ENCODE results near the gene RPL19. TPM values are rescaled to one million over a fixed set of nuclear protein-coding genes. Genes with fewer than 3 reads are reported as not detected.

RPL19 gene
- total RNA-seq, 1 donor from 2014 or later = 3,324 TPM

GRCh38 chr17:39164675-39165143 lies 35.4 kb upstream of the RPL19 start:
- H3K4me1 Mint-ChIP-seq = peaks cover 23% of the 10 kb centered on the region
- H3K9me3 Mint-ChIP-seq = no peaks in the 10 kb centered on the region
- DNase-seq = peak; percentile 64
- POLR2A ChIA-PET = interaction anchor here (0.6 to 3.6 kb wide), 15 partner anchors 9 to 339 kb away, joined by 3 to 29 read pairs (median 5); partner anchors contain the start of genes CWC25, FBXL20, LASP1 and MED1
- H3K27me3 Mint-ChIP-seq = peaks cover 26% of the 10 kb centered on the region
- CTCF ChIA-PET = interaction anchor here (0.6 to 5.6 kb wide), 20 partner anchors 11 to 719 kb away, joined by 3 to 48 read pairs (median 4); partner anchors contain the start of genes FBXO47 and RPL19
- H3K4me3 Mint-ChIP-seq = peak overlapping the region; percentile 89
- ATAC-seq (ENCODE audit: low read depth) = peak; percentile 95
- intact Hi-C loops (cut with micrococcal nuclease) = loop anchor here (1.0 to 2.0 kb wide), 4 partner anchors 10 to 80 kb away; partner anchors contain the start of gene RPL19
- no peak for TF ChIP-seq CTCF (IDR thresholded peaks at IDR 0.05)
- peaks cover 3% of the 10 kb centered on the region for H3K36me3 Mint-ChIP-seq (ENCODE audit: low read depth)
- no peak overlapping the region for H3K27ac Mint-ChIP-seq

GRCh38 chr17:39165178-39165840 lies 34.8 kb upstream of the RPL19 start:
- peak overlapping the region; percentile 89 for H3K4me3 Mint-ChIP-seq
- H3K27ac Mint-ChIP-seq = no peak overlapping the region
- intact Hi-C loops (cut with micrococcal nuclease) = loop anchor here (2.0 kb wide), 1 partner anchor 35 kb away; the partner anchor contains the start of gene RPL19
- ATAC-seq (ENCODE audit: low read depth) (peak; percentile 20), DNase-seq (no peak)
- CTCF ChIA-PET = interaction anchor here (0.5 to 5.6 kb wide), 20 partner anchors 11 to 720 kb away, joined by 3 to 48 read pairs (median 5); partner anchors contain the start of genes FBXO47 and RPL19
- peaks cover 27% of the 10 kb centered on the region for H3K27me3 Mint-ChIP-seq
- TF ChIP-seq CTCF (IDR thresholded peaks at IDR 0.05) = no peak
- H3K9me3 Mint-ChIP-seq = no peaks in the 10 kb centered on the region
- peaks cover 23% of the 10 kb centered on the region for H3K4me1 Mint-ChIP-seq
- peaks cover 3% of the 10 kb centered on the region for H3K36me3 Mint-ChIP-seq (ENCODE audit: low read depth)
- POLR2A ChIA-PET = interaction anchor here (0.6 to 3.6 kb wide), 14 partner anchors 8 to 340 kb away, joined by 3 to 29 read pairs (median 5); partner anchors contain the start of genes CWC25, FBXL20, LASP1 and MED1

GRCh38 chr17:39165841-39166349 lies 34.2 kb upstream of the RPL19 start, which contains the start of gene ARL5C:
Gene ARL5C (minus strand): TSS chr17:39166161. CDS start chr17:39165760, 401 bp downstream.
- Mint-ChIP-seq H3K27ac (no peak within 1 kb of the TSS), H3K4me3 (peak within 1 kb of the TSS; percentile 89), H3K27me3 (peaks cover 31% of the 10 kb centered on the region), H3K36me3 (ENCODE audit: low read depth) (peaks cover 3% of the 10 kb centered on the region), H3K4me1 (peaks cover 23% of the 10 kb centered on the region), H3K9me3 (no peaks in the 10 kb centered on the region)
- intact Hi-C loops (cut with micrococcal nuclease) = loop anchor here (2.0 kb wide), 1 partner anchor 35 kb away; the partner anchor contains the start of gene RPL19
- ATAC-seq (ENCODE audit: low read depth) (no peak), DNase-seq (no peak)
- CTCF ChIA-PET = interaction anchor here (3.1 to 5.6 kb wide), 3 partner anchors 10 to 67 kb away, joined by 17 to 48 read pairs (median 42); no protein-coding TSS in a partner anchor
- TF ChIP-seq CTCF (IDR thresholded peaks at IDR 0.05) = no peak
- POLR2A ChIA-PET = interaction anchor here (1.0 to 3.6 kb wide), 4 partner anchors 10 to 297 kb away, joined by 3 to 29 read pairs (median 6); partner anchors contain the start of genes LASP1 and RPL19

- no peak for TF ChIP-seq CTCF (IDR thresholded peaks at IDR 0.05)
- ATAC-seq (ENCODE audit: low read depth) (no peak), DNase-seq (no peak)
- Mint-ChIP-seq H3K9me3 (no peaks in the 10 kb centered on the region), H3K36me3 (ENCODE audit: low read depth) (peaks cover 3% of the 10 kb centered on the region), H3K27me3 (peaks cover 31% of the 10 kb centered on the region), H3K27ac (no peak overlapping the region), H3K4me3 (peak overlapping the region; percentile 9), H3K4me1 (peaks cover 23% of the 10 kb centered on the region)
- intact Hi-C loops (cut with micrococcal nuclease) = no loop called here
- CTCF ChIA-PET = interaction anchor here (3.1 to 5.6 kb wide), 3 partner anchors 9 to 66 kb away, joined by 17 to 48 read pairs (median 42); no protein-coding TSS in a partner anchor
- POLR2A ChIA-PET = interaction anchor here (1.0 to 3.6 kb wide), 3 partner anchors 10 to 33 kb away, joined by 3 to 29 read pairs (median 8); partner anchors contain the start of gene RPL19
Observed at GRCh38 chr17:39166437-39167335, 33.4 kb upstream of the RPL19 start.

Data from activated B cell treated with CpG ODN at 0.5 μM for 24 hours (primary cell).